Trophoblast cell (in vitro differentiated cells and primary cell): ENCODE results near the gene RGPD3. TPM values are rescaled to one million over a fixed set of nuclear protein-coding genes. Genes with fewer than 3 reads are reported as not detected.
"Not testable (repeated sequence)": the region's sequence is repeated elsewhere in the genome, so short reads cannot be mapped to it uniquely, and the experiment has no call there.

Experiments
- DNase-seq, 2 donors: peaks; one replicate each; pipeline ENCODE4 v3.0.0-alpha.2; 2016
- H2AFZ ChIP-seq: 2 replicates; pipeline ENCODE4 v1.6.1; 2013; ENCODE audit warnings: low read length, moderate library complexity, mild to moderate bottlenecking; ENCODE audit not compliant: insufficient read depth, poor library complexity
- H2AK5ac ChIP-seq: 2 replicates; pipeline ENCODE4 v1.6.1; 2013; ENCODE audit warnings: mild to moderate bottlenecking, low read length
- H2BK120ac ChIP-seq: 2 replicates; pipeline ENCODE4 v1.6.1; 2013; ENCODE audit warnings: low read length, mild to moderate bottlenecking, moderate library complexity; ENCODE audit not compliant: insufficient read depth, poor library complexity
- H2BK12ac ChIP-seq: 2 replicates; pipeline ENCODE4 v1.6.1; 2013; ENCODE audit warnings: mild to moderate bottlenecking, low read length, moderate library complexity
- H2BK5ac ChIP-seq: 2 replicates; pipeline ENCODE4 v1.6.1; 2013; ENCODE audit warnings: low read length, low read depth, moderate library complexity, mild to moderate bottlenecking; ENCODE audit not compliant: poor library complexity
- H3K14ac ChIP-seq: 2 replicates; pipeline ENCODE4 v1.6.1; 2013; ENCODE audit warnings: mild to moderate bottlenecking, low read length
- H3K18ac ChIP-seq: 2 replicates; pipeline ENCODE4 v1.6.1; 2013; ENCODE audit warnings: mild to moderate bottlenecking, low read length
- H3K23ac ChIP-seq: 2 replicates; pipeline ENCODE4 v1.6.1; 2013; ENCODE audit warnings: low read length
- H3K27ac ChIP-seq: 2 replicates; pipeline ENCODE4 v1.5.1; 2013; ENCODE audit warnings: low read depth, mild to moderate bottlenecking, inconsistent platforms, low read length, moderate library complexity
- H3K27me3 ChIP-seq: 2 replicates; pipeline ENCODE4 v1.6.1; 2013; ENCODE audit warnings: inconsistent platforms, mild to moderate bottlenecking, low read length, moderate library complexity; ENCODE audit not compliant: insufficient read depth
- H3K36me3 ChIP-seq, 2 experiments: 1 replicate in 1 of 2; 2 replicates in 1 of 2; pipeline ENCODE4 v1.6.1; 2013; ENCODE audit warnings: low read length in 2 of 2, mild to moderate bottlenecking in 2 of 2, moderate library complexity in 1 of 2; ENCODE audit not compliant: insufficient read depth in 2 of 2, control insufficient read depth in 1 of 2
- H3K4ac ChIP-seq: 2 replicates; pipeline ENCODE4 v1.6.1; 2013; ENCODE audit warnings: low read depth, mild to moderate bottlenecking, low read length, moderate library complexity
- H3K4me1 ChIP-seq, 2 experiments: 1 replicate in 1 of 2; 2 replicates in 1 of 2; pipeline ENCODE4 v1.6.1; 2013; ENCODE audit warnings: low read length in 2 of 2, mild to moderate bottlenecking in 2 of 2, moderate library complexity in 1 of 2; ENCODE audit not compliant: insufficient read depth in 2 of 2, control insufficient read depth in 1 of 2
- H3K4me2 ChIP-seq: 2 replicates; pipeline ENCODE4 v1.6.1; 2013; ENCODE audit warnings: inconsistent platforms, mild to moderate bottlenecking, low read length, moderate library complexity
- H3K4me3 ChIP-seq: 2 replicates; pipeline ENCODE4 v1.5.1; 2013; ENCODE audit warnings: mild to moderate bottlenecking, low read depth, low read length, inconsistent platforms
- H3K79me1 ChIP-seq: one replicate; pipeline ENCODE4 v1.6.1; 2013; ENCODE audit warnings: low read length
- H3K79me2 ChIP-seq: 2 replicates; pipeline ENCODE4 v1.6.1; 2013; ENCODE audit warnings: low read length, mild to moderate bottlenecking; ENCODE audit not compliant: control insufficient read depth, insufficient read depth, poor library complexity
- H3K9ac ChIP-seq: 2 replicates; pipeline ENCODE4 v1.6.1; 2013; ENCODE audit warnings: mild to moderate bottlenecking, low read length
- H3K9me3 ChIP-seq: 2 replicates; pipeline ENCODE4 v1.6.1; 2013; ENCODE audit warnings: low read depth, mild to moderate bottlenecking, control low read depth, inconsistent platforms, low read length; ENCODE audit not compliant: insufficient read depth
- H4K12ac ChIP-seq: 2 replicates; pipeline ENCODE4 v1.6.1; 2013; ENCODE audit warnings: low read depth, mild to moderate bottlenecking, low read length, moderate library complexity
- H4K8ac ChIP-seq: 2 replicates; pipeline ENCODE4 v1.6.1; 2013; ENCODE audit warnings: low read depth, mild to moderate bottlenecking, low read length, moderate library complexity
- H4K91ac ChIP-seq: one replicate; pipeline ENCODE4 v1.6.1; 2013; ENCODE audit warnings: low read depth, mild to moderate bottlenecking, low read length, moderate library complexity
- WGBS: extraction: QIAGEN DNeasy Blood & Tissue Kit; methylation state at CpG from one replicate; pipeline ENCODE4 v1.1.7; 2013; ENCODE audit warnings: missing lambda C conversion rate; ENCODE audit not compliant: insufficient read length, insufficient coverage; ENCODE audit errors: extremely low coverage; 5-methylcytosine and 5-hydroxymethylcytosine counted together
- polyA plus RNA-seq: library from polyadenylated mRNA; stranded (reverse); fragments of 200-250 nt; gene quantifications from 2 replicates; pipeline ENCODE4 v1.2.3, GENCODE V29; 2013

The RGPD3 gene
- polyA plus RNA-seq: 0.12 and 0.14 TPM in 2 replicates

DNA sequence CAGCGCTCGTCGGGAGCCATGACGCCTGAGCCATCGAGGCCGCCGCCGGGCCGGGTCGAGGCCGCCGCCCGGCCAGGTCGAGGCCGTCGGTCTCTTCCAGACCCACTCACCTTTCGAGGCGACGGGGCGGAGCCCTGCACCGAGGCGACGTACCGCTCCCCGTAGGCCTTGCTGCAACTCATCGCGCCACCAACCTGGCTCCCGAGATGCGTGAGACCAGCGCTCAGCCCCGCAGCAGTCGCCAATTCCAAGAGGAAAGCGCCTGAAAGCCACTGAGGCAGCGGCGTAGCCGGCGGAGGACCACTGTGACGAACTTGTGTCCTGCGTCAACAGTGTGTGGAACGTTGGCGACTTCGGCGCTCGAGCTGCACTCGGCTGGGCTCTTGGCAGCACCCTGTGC lies at the start of gene RGPD3:
Gene RGPD3, minus strand, starts transcription at position 307 of the 400 bp plus-strand sequence. Its CDS starts 125 bp downstream, at position 182.
- not testable (repeated sequence) for H3K18ac ChIP-seq, H2BK120ac ChIP-seq, H2AFZ ChIP-seq, H2AK5ac ChIP-seq, H4K8ac ChIP-seq, DNase-seq, H2BK5ac ChIP-seq, H3K4me2 ChIP-seq, H3K79me1 ChIP-seq, H3K4me1 ChIP-seq, H3K27ac ChIP-seq, H4K91ac ChIP-seq, H3K9ac ChIP-seq, H3K4me3 ChIP-seq, H3K36me3 ChIP-seq, H3K9me3 ChIP-seq, H3K14ac ChIP-seq, H3K23ac ChIP-seq, H4K12ac ChIP-seq, H3K79me2 ChIP-seq, H3K4ac ChIP-seq, H3K27me3 ChIP-seq, H2BK12ac ChIP-seq
- WGBS: no CpG with 5 or more reads among the region's 45 CpGs

DNA sequence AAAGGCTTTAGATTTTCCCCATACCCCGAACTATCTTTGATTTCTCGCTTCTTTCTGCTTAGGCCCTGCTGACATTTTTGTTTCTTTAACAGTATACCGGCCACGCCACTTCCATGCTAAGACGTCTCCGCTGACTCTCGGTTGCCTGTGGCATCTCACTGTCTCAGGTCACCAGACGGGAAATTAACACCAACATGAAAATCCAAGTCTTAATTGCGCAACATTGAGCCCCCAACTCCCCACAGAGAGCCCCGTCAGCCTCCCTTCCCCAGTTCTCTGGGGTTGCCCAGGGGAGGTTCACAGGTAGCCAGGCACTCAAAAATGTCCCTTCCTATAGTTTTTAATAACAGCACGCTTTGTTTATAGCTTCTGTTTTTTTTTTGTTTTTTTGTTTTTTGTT lies 49.1 kb upstream of the RGPD3 start:
- no peak overlapping the region for H3K4me3 ChIP-seq
- H3K27me3 ChIP-seq: no peaks in the 10 kb centered on the region
- H3K18ac ChIP-seq: no peak overlapping the region
- H4K91ac ChIP-seq: no peak overlapping the region
- H3K79me1 ChIP-seq: no peaks in the 10 kb centered on the region
- H3K14ac ChIP-seq: no peak overlapping the region
- no peak overlapping the region for H2BK5ac ChIP-seq
- H3K9me3 ChIP-seq: no peaks in the 10 kb centered on the region
- WGBS: no CpG with 5 or more reads among the region's 11 CpGs
- DNase-seq: no peak
- H2AFZ ChIP-seq: no peak overlapping the region
- no peak overlapping the region for H2BK120ac ChIP-seq
- no peak overlapping the region for H3K9ac ChIP-seq
- no peak overlapping the region for H4K12ac ChIP-seq
- no peak overlapping the region for H4K8ac ChIP-seq
- no peaks in the 10 kb centered on the region for H3K79me2 ChIP-seq
- no peak overlapping the region for H2BK12ac ChIP-seq
- H3K27ac ChIP-seq: no peak overlapping the region
- H2AK5ac ChIP-seq: no peak overlapping the region
- H3K4ac ChIP-seq: no peak overlapping the region
- H3K23ac ChIP-seq: no peak overlapping the region
- H3K4me2 ChIP-seq: no peak overlapping the region
- H3K4me1 ChIP-seq: no peaks in the 10 kb centered on the region
- H3K36me3 ChIP-seq: no peaks in the 10 kb centered on the region

DNA sequence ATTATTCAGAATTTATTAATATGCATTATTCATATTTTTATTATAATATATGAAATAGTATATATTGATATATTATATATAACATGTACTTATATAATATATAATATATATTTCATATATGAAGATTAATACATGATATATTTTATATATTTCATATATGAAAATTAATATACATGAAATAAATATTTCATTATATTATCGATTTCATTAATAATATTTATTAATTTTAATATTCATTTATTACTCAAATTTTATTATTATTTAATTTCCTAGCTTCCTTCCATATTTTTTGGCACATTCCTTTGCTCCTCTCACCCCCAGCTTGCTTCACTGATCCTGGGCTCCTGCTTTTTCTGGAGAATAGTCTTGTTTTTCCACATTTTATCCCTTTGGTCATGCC lies 48.7 kb upstream of the RGPD3 start:
- no peak for DNase-seq
- Histone ChIP-seq H2BK5ac (no peak overlapping the region), H3K23ac (no peak overlapping the region), H4K91ac (no peak overlapping the region), H3K27me3 (no peaks in the 10 kb centered on the region), H3K79me2 (no peaks in the 10 kb centered on the region), H3K4ac (no peak overlapping the region), H3K14ac (no peak overlapping the region), H3K18ac (no peak overlapping the region), H3K9me3 (no peaks in the 10 kb centered on the region), H4K8ac (no peak overlapping the region), H2BK12ac (no peak overlapping the region), H3K9ac (no peak overlapping the region), H3K4me1 (no peaks in the 10 kb centered on the region), H3K4me3 (no peak overlapping the region), H3K79me1 (no peaks in the 10 kb centered on the region), H3K27ac (no peak overlapping the region), H2AK5ac (no peak overlapping the region), H3K36me3 (no peaks in the 10 kb centered on the region), H2AFZ (no peak overlapping the region), H4K12ac (no peak overlapping the region), H2BK120ac (no peak overlapping the region), H3K4me2 (no peak overlapping the region)
- no CpG with 5 or more reads among the region's 1 CpG for WGBS

DNA sequence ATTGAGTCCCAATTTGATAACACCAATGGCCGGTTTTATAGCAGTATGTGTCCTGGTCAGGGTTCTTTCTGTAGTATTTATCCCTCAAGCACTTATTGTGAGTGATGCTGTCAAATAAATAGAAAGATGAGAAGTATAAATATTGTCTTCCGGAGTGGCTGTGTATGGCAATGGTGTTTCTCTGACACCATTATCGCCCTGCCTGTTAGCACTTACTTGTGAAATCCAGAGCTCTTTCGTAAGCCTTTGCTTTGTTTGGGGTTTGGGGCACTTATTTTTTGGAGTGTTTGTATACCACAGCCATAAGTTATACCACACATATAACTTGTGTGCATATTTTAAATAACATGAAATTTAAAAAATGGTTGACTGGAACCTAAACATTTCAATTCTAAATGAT lies 48.2 kb upstream of the RGPD3 start:
- DNase-seq: no peak
- Histone ChIP-seq H3K9ac (no peak overlapping the region), H3K4me1 (no peaks in the 10 kb centered on the region), H4K8ac (no peak overlapping the region), H3K27ac (no peak overlapping the region), H3K4ac (no peak overlapping the region), H3K79me1 (no peaks in the 10 kb centered on the region), H4K12ac (no peak overlapping the region), H3K18ac (no peak overlapping the region), H3K27me3 (no peaks in the 10 kb centered on the region), H2AK5ac (no peak overlapping the region), H2BK5ac (no peak overlapping the region), H3K4me3 (no peak overlapping the region), H3K9me3 (no peaks in the 10 kb centered on the region), H3K79me2 (no peaks in the 10 kb centered on the region), H2BK120ac (no peak overlapping the region), H3K4me2 (no peak overlapping the region), H2BK12ac (no peak overlapping the region), H2AFZ (no peak overlapping the region), H3K23ac (no peak overlapping the region), H4K91ac (no peak overlapping the region), H3K36me3 (no peaks in the 10 kb centered on the region), H3K14ac (no peak overlapping the region)
- no CpG with 5 or more reads among the region's 4 CpGs for WGBS
